ENCODE results near the gene TMUB1. TPM values are rescaled to one million over a fixed set of nuclear protein-coding genes. Genes with fewer than 3 reads are reported as not detected.
A peak's percentile ranks its signal among the peaks of the same experiment; 100 is the strongest.

TMUB1 gene
- polyA plus RNA-seq, 4 donors, result 66.4 to 144 (median 77.2) TPM

DNA sequence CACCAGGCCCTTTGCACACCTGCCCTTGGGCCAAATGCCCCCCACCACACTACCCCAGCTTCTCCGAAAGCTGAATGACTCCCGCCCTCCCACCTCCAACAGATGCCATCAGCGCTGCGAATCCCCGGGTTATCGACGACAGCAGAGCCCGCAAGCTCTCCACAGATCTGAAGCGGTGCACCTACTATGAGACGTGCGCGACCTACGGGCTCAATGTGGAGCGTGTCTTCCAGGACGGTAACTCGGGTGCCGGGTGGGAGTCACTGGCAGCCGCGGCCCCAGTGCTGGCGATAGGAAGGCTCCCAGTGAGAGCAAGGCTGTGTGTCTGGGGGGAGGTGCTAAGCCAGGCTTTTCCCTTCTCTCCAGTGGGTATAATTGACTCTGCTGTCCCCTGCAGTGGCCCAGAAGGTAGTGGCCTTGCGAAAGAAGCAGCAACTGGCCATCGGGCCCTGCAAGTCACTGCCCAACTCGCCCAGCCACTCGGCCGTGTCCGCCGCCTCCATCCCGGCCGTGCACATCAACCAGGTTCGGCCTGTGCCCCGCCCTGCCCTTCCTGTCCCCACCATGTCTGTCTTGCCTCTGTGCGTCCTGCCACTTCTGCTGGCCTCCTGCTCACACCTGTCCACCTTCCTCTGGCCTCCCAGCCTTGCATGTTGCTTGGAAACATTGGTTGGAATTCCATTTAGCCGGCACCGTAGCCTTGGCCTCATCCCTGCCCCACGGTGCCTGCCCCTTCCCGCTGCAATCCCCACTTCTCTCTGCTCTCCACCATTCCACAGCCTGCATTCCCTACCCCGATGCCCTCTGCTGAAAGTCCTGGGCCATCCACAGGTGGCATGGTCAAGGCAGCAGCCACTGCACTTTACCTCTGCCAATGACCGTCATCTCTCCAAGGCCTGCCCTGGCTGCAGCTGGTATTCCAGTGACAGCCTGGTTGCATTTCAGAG, 35.1 kb upstream of the TMUB1 start:
- FAIRE-seq (no peak), DNase-seq (no peak)
- Histone ChIP-seq H3K9me3 (ENCODE audit: control insufficient read depth in 2 of 2, insufficient read depth in 1 of 2, low read depth in 1 of 2, low read length in 1 of 2) (no peaks in the 10 kb centered on the region), H3K4me1 (ENCODE audit: control insufficient read depth in 3 of 3, insufficient read depth in 2 of 3, low read depth in 1 of 3, low read length in 2 of 3) (peaks cover 0 to 16% (median 0%) of the 10 kb centered on the region in 3 donors), H3K4me3 (ENCODE audit: low read depth in 1 of 3, low read length in 3 of 3) (no peak overlapping the region), H3K27me3 (ENCODE audit: control insufficient read depth in 3 of 3, insufficient read depth in 3 of 3, low read length in 3 of 3) (peaks cover 0 to 5% (median 0%) of the 10 kb centered on the region in 3 donors), H3K36me3 (ENCODE audit: control insufficient read depth in 3 of 3, insufficient read depth in 2 of 3, low read depth in 1 of 3, low read length in 3 of 3) (peaks cover 3 to 78% (median 5%) of the 10 kb centered on the region in 3 donors), H3K27ac (ENCODE audit: low read depth in 1 of 3, low read length in 2 of 3) (no peak overlapping the region)
- 93 to 96% (median 96%) methylated on average over 37 to 38 of the region's 38 CpGs for WGBS, 3 donors

DNA sequence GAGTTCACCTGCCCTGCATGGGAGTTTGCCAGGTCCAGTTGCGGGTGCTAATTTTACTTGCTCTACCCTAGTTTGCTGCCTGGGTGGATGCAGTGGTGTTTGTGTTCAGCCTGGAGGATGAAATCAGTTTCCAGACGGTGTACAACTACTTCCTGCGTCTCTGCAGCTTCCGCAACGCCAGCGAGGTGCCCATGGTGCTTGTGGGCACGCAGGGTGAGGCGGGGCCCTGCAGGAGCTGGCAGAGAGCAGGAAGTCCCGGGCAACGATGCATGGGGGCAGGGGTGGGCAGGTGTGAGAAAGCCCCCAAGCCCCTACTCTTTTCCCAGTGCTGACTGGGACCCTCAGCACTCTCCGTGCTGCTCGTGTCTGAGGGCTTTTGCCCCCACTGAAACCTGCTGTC, 34.3 kb upstream of the TMUB1 start:
- Histone ChIP-seq H3K27ac (ENCODE audit: low read depth in 1 of 3, low read length in 2 of 3) (no peak overlapping the region), H3K4me3 (ENCODE audit: low read depth in 1 of 3, low read length in 3 of 3) (no peak overlapping the region), H3K36me3 (ENCODE audit: control insufficient read depth in 3 of 3, insufficient read depth in 2 of 3, low read depth in 1 of 3, low read length in 3 of 3) (peaks cover 3 to 76% (median 5%) of the 10 kb centered on the region in 3 donors), H3K9me3 (ENCODE audit: control insufficient read depth in 2 of 2, insufficient read depth in 1 of 2, low read depth in 1 of 2, low read length in 1 of 2) (no peaks in the 10 kb centered on the region), H3K27me3 (ENCODE audit: control insufficient read depth in 3 of 3, insufficient read depth in 3 of 3, low read length in 3 of 3) (peaks cover 0 to 5% (median 0%) of the 10 kb centered on the region in 3 donors), H3K4me1 (ENCODE audit: control insufficient read depth in 3 of 3, insufficient read depth in 2 of 3, low read depth in 1 of 3, low read length in 2 of 3) (peaks cover 0 to 16% (median 0%) of the 10 kb centered on the region in 3 donors)
- FAIRE-seq (no peak), DNase-seq (no peak)
- whole genome bisulfite sequencing, 3 donors, result 82 to 87% (median 83%) methylated on average over 12 of the region's 12 CpGs

DNA sequence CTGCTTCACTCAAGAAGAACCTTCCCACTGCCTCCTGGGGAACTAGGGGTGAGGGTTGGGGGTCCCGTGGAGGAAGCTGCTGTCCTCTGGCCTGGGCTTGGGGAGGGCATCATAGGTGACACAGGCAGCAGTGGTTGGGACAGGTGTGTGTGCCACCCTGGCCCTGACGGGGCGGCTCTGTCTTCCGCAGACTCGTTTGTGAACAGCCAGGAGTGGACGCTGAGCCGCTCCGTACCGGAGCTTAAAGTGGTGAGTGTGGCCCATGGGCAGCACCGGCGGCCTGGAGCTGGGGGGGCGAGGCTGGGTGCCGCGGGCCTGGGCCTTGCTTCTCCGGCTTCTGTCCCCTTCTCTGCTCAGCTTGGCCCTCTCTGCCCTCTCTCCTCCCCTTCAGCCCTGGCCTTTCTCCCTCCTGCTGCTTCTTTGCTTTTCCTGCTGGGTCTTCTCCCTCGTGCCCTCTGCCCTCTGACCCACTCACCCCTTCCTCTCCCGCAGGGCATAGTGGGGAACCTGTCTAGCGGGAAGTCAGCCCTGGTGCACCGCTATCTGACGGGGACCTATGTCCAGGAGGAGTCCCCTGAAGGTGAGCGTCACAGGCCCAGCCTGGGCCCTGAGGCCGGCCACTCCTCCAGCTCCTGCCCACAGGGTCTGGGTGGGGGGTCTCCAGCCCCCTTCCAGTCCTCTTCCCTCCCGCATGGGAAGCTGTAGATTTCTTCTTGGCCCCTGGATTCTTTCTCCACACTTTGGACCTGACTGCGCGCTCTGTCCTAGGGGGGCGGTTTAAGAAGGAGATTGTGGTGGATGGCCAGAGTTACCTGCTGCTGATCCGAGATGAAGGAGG, 33.5 kb upstream of the TMUB1 start:
- Histone ChIP-seq H3K4me3 (ENCODE audit: low read depth in 1 of 3, low read length in 3 of 3) (no peak overlapping the region), H3K9me3 (ENCODE audit: control insufficient read depth in 2 of 2, insufficient read depth in 1 of 2, low read depth in 1 of 2, low read length in 1 of 2) (no peaks in the 10 kb centered on the region), H3K36me3 (ENCODE audit: control insufficient read depth in 3 of 3, insufficient read depth in 2 of 3, low read depth in 1 of 3, low read length in 3 of 3) (peaks cover 3 to 75% (median 5%) of the 10 kb centered on the region in 3 donors), H3K27ac (ENCODE audit: low read depth in 1 of 3, low read length in 2 of 3) (no peak overlapping the region), H3K27me3 (ENCODE audit: control insufficient read depth in 3 of 3, insufficient read depth in 3 of 3, low read length in 3 of 3) (peaks cover 0 to 5% (median 0%) of the 10 kb centered on the region in 3 donors), H3K4me1 (ENCODE audit: control insufficient read depth in 3 of 3, insufficient read depth in 2 of 3, low read depth in 1 of 3, low read length in 2 of 3) (peaks cover 0 to 16% (median 0%) of the 10 kb centered on the region in 3 donors)
- no peak for DNase-seq
- FAIRE-seq, result no peak
- WGBS, 3 donors, result 93 to 94% (median 94%) methylated on average over 27 of the region's 27 CpGs

DNA sequence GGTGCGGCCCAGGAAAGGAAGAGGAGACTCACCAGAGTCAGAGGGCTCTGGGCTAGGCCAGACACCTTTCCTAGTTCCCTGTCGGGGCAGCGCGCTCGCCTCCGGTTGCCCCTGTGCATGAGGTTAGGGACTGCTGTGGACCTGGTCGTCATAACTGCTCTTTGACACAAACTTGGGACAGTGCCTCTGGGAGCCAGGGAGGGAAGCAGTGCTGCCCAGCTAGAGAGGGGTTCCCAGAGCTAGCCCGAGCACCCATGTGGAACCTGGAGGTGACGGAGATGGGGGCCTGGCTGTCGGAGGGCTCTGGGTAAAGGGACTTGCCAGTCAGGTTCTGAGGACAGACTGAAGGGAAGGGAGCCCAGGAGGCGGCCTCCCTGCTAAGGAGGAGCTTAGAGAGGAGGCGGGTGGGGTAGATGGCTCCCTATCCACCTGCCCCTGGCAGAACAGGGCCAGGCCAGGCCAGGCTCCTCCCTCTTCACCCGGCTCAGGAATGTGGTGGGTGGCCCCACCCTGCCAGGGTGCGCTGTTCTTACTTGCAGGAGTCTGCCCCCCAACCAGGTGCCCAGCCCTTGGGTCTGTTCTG, 32.6 kb upstream of the TMUB1 start:
- FAIRE-seq, result no peak
- Histone ChIP-seq H3K27me3 (ENCODE audit: control insufficient read depth in 3 of 3, insufficient read depth in 3 of 3, low read length in 3 of 3) (peaks cover 0 to 5% (median 0%) of the 10 kb centered on the region in 3 donors), H3K27ac (ENCODE audit: low read depth in 1 of 3, low read length in 2 of 3) (no peak overlapping the region), H3K4me3 (ENCODE audit: low read depth in 1 of 3, low read length in 3 of 3) (no peak overlapping the region), H3K9me3 (ENCODE audit: control insufficient read depth in 2 of 2, insufficient read depth in 1 of 2, low read depth in 1 of 2, low read length in 1 of 2) (no peaks in the 10 kb centered on the region), H3K4me1 (ENCODE audit: control insufficient read depth in 3 of 3, insufficient read depth in 2 of 3, low read depth in 1 of 3, low read length in 2 of 3) (peaks cover 0 to 16% (median 0%) of the 10 kb centered on the region in 3 donors), H3K36me3 (ENCODE audit: control insufficient read depth in 3 of 3, insufficient read depth in 2 of 3, low read depth in 1 of 3, low read length in 3 of 3) (peaks cover 3 to 68% (median 5%) of the 10 kb centered on the region in 3 donors)
- peak; percentile 43 to 63 for DNase-seq
- WGBS, 3 donors, result 64 to 77% (median 73%) methylated on average over 14 of the region's 14 CpGs

DNA sequence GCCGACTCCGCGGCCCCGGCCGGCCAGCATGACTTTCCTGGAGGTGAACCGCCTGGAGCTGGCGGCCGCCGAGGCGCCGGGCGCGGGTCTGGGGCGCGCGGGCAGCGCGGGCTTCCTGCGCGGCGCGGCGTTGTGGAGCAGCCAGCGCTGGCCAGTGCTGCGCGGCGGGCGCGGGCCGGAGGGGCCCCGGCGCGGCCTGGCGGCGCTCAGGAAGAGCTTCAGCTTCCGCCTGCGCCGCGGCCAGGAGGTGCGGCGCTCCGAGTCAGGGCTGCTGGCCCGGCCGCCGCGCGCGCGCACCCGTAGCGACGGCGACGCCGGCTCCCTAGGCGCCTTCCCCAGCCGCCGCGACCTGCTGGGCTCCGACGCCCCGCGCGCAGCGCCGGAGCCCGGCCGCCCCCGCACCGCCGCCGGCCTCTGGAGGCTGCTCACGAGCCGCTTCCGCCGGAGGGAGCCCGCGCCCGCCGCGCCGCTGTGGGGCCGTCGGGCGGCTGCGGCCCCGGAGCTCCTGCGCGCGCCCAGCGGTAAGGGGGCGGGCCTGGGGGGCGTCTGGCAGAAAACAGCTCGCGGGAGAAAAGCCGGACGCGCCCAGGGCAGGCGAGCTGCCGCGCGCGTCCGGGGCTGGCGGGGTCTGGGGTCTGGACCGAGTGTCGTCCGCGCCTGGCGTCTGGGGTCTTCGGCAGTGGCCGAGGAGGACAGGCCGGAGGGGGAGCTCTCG, 32.0 kb upstream of the TMUB1 start:
- WGBS, 3 donors, result 9 to 11% (median 10%) methylated on average over 78 to 114 of the region's 114 CpGs
- Histone ChIP-seq H3K4me1 (ENCODE audit: control insufficient read depth in 3 of 3, insufficient read depth in 2 of 3, low read depth in 1 of 3, low read length in 2 of 3) (peaks cover 0 to 16% (median 0%) of the 10 kb centered on the region in 3 donors), H3K4me3 (ENCODE audit: low read depth in 1 of 3, low read length in 3 of 3) (peak overlapping the region in 2 of 3 donors; percentile 20 to 54), H3K27me3 (ENCODE audit: control insufficient read depth in 3 of 3, insufficient read depth in 3 of 3, low read length in 3 of 3) (peaks cover 0 to 5% (median 0%) of the 10 kb centered on the region in 3 donors), H3K27ac (ENCODE audit: low read depth in 1 of 3, low read length in 2 of 3) (no peak overlapping the region), H3K36me3 (ENCODE audit: control insufficient read depth in 3 of 3, insufficient read depth in 2 of 3, low read depth in 1 of 3, low read length in 3 of 3) (peaks cover 3 to 61% (median 3%) of the 10 kb centered on the region in 3 donors), H3K9me3 (ENCODE audit: control insufficient read depth in 2 of 2, insufficient read depth in 1 of 2, low read depth in 1 of 2, low read length in 1 of 2) (no peaks in the 10 kb centered on the region)
- no peak for FAIRE-seq
- DNase-seq, result peak; percentile 27 to 61

DNA sequence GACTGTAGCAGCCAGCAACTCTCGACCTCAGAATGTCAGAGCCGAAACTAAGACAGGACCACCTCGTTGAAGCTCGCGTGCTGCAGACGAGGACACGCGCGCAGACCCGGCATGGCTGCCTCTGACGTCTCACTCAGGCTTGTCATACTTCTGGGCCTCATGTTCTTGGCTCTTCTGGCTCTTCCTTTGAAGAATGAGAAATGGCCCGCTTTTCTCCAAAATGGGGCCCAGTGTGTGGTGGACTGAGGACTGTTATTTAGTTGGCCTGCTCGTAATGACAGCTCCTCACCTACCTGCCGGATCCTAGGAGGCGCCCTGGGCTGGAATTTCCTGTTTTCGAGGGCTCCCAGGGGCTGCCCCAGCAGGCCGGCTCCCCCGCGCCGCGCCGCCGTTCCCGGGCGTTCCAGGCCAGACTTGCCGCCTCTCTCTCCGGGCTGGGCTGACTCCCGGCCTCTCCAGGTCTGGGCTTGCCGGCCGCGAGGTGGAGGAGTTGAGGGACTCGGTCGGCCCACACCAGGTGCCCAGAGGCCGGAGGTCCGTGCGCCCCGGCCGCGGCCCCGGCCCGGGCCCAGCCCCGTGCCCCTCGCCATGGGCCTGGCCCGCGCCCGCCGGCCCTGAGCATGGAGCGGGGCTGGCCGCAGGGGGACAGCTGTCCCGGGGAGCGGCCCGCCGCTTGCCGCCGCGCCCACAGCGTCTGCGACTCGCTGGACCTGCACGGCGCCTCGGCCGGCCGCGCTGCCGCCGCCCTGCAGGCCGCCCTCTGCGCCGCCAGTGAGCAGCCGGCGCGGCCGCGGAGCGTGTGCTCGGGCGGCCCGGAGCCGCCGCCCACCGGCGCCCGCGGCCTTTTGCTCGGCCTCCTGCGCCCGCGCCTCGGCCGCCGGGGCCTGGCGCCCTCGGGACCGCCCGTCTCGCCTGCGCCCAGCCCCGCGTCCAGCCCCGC, 31.1 kb upstream of the TMUB1 start:
- FAIRE-seq (no peak), DNase-seq (peak; percentile 20 to 44)
- peak overlapping the region in 2 of 3 donors; percentile 20 to 54 for H3K4me3 ChIP-seq (ENCODE audit: low read depth in 1 of 3, low read length in 3 of 3)
- no peaks in the 10 kb centered on the region for H3K9me3 ChIP-seq (ENCODE audit: control insufficient read depth in 2 of 2, insufficient read depth in 1 of 2, low read depth in 1 of 2, low read length in 1 of 2)
- H3K36me3 ChIP-seq (ENCODE audit: control insufficient read depth in 3 of 3, insufficient read depth in 2 of 3, low read depth in 1 of 3, low read length in 3 of 3), result peaks cover 0 to 53% (median 3%) of the 10 kb centered on the region in 3 donors
- peaks cover 0 to 5% (median 0%) of the 10 kb centered on the region in 3 donors for H3K27me3 ChIP-seq (ENCODE audit: control insufficient read depth in 3 of 3, insufficient read depth in 3 of 3, low read length in 3 of 3)
- 29 to 44% (median 30%) methylated on average over 55 to 101 of the region's 101 CpGs for WGBS, 3 donors
- H3K4me1 ChIP-seq (ENCODE audit: control insufficient read depth in 3 of 3, insufficient read depth in 2 of 3, low read depth in 1 of 3, low read length in 2 of 3), result peaks cover 0 to 16% (median 0%) of the 10 kb centered on the region in 3 donors
- H3K27ac ChIP-seq (ENCODE audit: low read depth in 1 of 3, low read length in 2 of 3), result no peak overlapping the region
